HG03196 (cell line): ENCODE data around the gene UPK1A.
"Not testable (repeated sequence)": the region's sequence is repeated elsewhere in the genome, so short reads cannot be mapped to it uniquely, and the experiment has no call there.

Experiments
- ATAC-seq: cut with Tn5 transposase; IDR thresholded peaks from one replicate; pipeline ENCODE4 v1.9.1; 2021; ENCODE audit not compliant: unreplicated experiment

Gene UPK1A

GRCh38 chr19:35644206-35644986 is 21.9 kb upstream of the UPK1A start:
- peak; percentile 61 for ATAC-seq

GRCh38 chr19:35644987-35645679 is 21.2 kb upstream of the UPK1A start:
- no peak for ATAC-seq

GRCh38 chr19:35645680-35646511 is 20.4 kb upstream of the UPK1A start:
- no peak for ATAC-seq

GRCh38 chr19:35648017-35648961 is 18.0 kb upstream of the UPK1A start, which contains the start of gene COX6B1:
Gene COX6B1, plus strand, starts transcription at chr19:35648323. Its CDS starts 2,921 bp downstream, at chr19:35651244.
- peak; percentile 49 for ATAC-seq

GRCh38 chr19:35650581-35650980 is 15.7 kb upstream of the UPK1A start:
- ATAC-seq, result no peak

GRCh38 chr19:35654828-35655227 is 11.5 kb upstream of the UPK1A start:
- ATAC-seq, result not testable (repeated sequence)

- no peak for ATAC-seq
Observed at GRCh38 chr19:35655600-35655999, 10.7 kb upstream of the UPK1A start.

- ATAC-seq, result no peak
Observed at GRCh38 chr19:35656700-35657099, 9.6 kb upstream of the UPK1A start.

GRCh38 chr19:35657904-35658700 is 8.2 kb upstream of the UPK1A start:
- ATAC-seq, result no peak

- no peak for ATAC-seq
Observed at GRCh38 chr19:35661995-35662340, 4.3 kb upstream of the UPK1A start.

- ATAC-seq, result no peak
Observed at GRCh38 chr19:35663981-35664380, 2.3 kb upstream of the UPK1A start.

GRCh38 chr19:35665157-35665556 is 1.2 kb upstream of the UPK1A start:
- ATAC-seq, result no peak

- ATAC-seq, result no peak
Observed at GRCh38 chr19:35665604-35666003, 713 bp upstream of the UPK1A start.

GRCh38 chr19:35669566-35669965 is 3.2 kb downstream of the UPK1A start:
- ATAC-seq, result no peak

- ATAC-seq, result no peak
Observed at GRCh38 chr19:35669974-35670373, 3.7 kb downstream of the UPK1A start.

- no peak for ATAC-seq
Observed at GRCh38 chr19:35670686-35671085, 4.4 kb downstream of the UPK1A start.

- ATAC-seq, result no peak
Observed at GRCh38 chr19:35671818-35672217, 5.5 kb downstream of the UPK1A start.

GRCh38 chr19:35673121-35673804 is 6.9 kb downstream of the UPK1A start:
- no peak for ATAC-seq

GRCh38 chr19:35675589-35676140 is 9.3 kb downstream of the UPK1A start:
- ATAC-seq, result no peak
